Fibroblast of pulmonary artery (primary cell): Measurements from ENCODE around the gene VPS37C.
A peak's percentile ranks its signal among the peaks of the same experiment; 100 is the strongest.

Source experiments
- DNase-seq: peaks from one replicate; pipeline ENCODE4 v3.0.0-alpha.2; 2010; ENCODE audit warnings: low read depth
- H3K4me3 ChIP-seq: replicated peaks from 2 replicates; pipeline ENCODE4 v1.5.1; 2011; ENCODE audit warnings: low read depth, mild to moderate bottlenecking, control low read depth, low read length, moderate library complexity
- TF ChIP-seq, protein P1 (sequence below): IDR thresholded peaks from 2 replicates; pipeline ENCODE4 v1.5.1; 2011; ENCODE audit warnings: mild to moderate bottlenecking, control low read depth, low read length, inconsistent platforms; ENCODE audit errors: missing control alignments

VPS37C gene

GRCh38 chr11:61144511-61145179 lies 16.6 kb downstream of the VPS37C start:
- TF ChIP-seq, protein P1, sequence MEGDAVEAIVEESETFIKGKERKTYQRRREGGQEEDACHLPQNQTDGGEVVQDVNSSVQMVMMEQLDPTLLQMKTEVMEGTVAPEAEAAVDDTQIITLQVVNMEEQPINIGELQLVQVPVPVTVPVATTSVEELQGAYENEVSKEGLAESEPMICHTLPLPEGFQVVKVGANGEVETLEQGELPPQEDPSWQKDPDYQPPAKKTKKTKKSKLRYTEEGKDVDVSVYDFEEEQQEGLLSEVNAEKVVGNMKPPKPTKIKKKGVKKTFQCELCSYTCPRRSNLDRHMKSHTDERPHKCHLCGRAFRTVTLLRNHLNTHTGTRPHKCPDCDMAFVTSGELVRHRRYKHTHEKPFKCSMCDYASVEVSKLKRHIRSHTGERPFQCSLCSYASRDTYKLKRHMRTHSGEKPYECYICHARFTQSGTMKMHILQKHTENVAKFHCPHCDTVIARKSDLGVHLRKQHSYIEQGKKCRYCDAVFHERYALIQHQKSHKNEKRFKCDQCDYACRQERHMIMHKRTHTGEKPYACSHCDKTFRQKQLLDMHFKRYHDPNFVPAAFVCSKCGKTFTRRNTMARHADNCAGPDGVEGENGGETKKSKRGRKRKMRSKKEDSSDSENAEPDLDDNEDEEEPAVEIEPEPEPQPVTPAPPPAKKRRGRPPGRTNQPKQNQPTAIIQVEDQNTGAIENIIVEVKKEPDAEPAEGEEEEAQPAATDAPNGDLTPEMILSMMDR = no peak
- H3K4me3 ChIP-seq = no peak overlapping the region
- DNase-seq = no peak

- no peak overlapping the region for H3K4me3 ChIP-seq
- TF ChIP-seq, protein P1 = no peak
- DNase-seq = no peak
Measured at GRCh38 chr11:61142424-61142823, 18.8 kb downstream of the VPS37C start.

DNA sequence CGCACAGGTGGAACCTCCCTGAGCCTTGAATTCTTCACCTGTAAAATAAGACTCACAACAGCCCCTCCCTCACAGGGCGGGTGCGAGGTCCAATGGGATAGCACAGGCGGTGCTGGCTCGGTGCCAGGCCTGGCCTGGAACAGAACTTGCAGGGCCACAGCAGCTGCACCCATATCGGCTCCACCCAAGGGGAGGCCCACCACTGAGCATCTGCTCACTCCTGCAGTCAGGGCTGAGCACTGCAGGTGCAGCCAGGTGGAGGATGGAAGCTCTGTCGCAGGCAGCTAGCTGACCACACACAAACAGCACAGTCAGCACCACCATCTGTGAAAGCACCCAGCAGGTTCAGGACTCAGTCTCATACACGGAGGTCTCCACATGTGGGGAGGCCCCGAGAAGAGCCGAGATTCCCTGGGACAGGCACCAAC lies 19.6 kb downstream of the VPS37C start:
- DNase-seq = no peak
- TF ChIP-seq, protein P1 = no peak
- no peak overlapping the region for H3K4me3 ChIP-seq

DNA sequence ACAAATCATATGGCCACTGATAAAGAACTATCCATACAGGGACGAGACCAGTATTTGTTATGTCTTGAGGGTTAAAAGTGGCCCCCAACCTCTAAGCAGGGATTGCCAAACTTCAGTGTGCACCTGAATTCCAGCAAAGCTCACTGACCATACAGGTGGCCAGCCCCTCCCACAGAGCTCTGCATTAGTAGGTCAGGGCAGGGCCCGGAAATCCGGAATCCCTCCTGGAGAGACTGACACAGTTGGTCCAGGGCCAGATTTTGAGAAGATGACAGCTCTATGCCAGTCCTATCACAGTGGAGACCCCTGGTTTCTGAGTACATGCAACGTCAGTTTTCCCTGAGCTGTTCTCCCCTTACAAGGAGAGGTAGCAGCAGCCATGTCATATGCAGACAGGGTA lies 20.8 kb downstream of the VPS37C start:
- H3K4me3 ChIP-seq = no peak overlapping the region
- TF ChIP-seq, protein P1 = no peak
- no peak for DNase-seq

GRCh38 chr11:61139387-61139786 lies 21.8 kb downstream of the VPS37C start:
- TF ChIP-seq, protein P1 = no peak
- no peak for DNase-seq
- no peak overlapping the region for H3K4me3 ChIP-seq

DNA sequence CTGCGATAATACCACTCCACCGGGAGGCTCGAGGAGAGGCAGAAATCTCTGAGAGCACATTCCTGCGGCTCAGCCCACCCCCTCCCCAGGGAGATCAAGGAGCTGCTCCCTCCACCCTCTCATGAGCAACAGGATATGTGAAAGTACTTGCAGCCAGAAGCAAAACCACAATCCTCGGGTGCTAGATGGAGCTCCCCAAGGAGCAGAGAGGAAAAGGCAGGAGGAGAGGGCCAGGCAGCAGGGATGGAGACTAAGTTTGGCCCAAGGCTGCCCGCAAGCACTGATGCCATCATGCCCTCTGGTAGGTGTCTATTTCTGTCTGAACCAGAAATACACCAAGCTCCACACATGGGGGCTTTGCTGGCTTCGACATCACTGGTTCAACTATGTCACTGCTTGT lies 22.3 kb downstream of the VPS37C start:
- H3K4me3 ChIP-seq = no peak overlapping the region
- TF ChIP-seq, protein P1 = no peak
- DNase-seq = peak; percentile 78

- H3K4me3 ChIP-seq = no peak overlapping the region
- TF ChIP-seq, protein P1 = no peak
- no peak for DNase-seq
Measured at GRCh38 chr11:61134801-61135257, 26.4 kb downstream of the VPS37C start.
